KMS-11 (cell line): ENCODE measurements around the gene NOL4L.

Experiments
- H2AFZ ChIP-seq: fragments of 200-600 bp; sonication (generic); 2 replicates; pipeline ENCODE4 v1.6.1; 2016; ENCODE audit warnings: antibody characterized with exemption, mixed run types, low read depth
- H3K27ac ChIP-seq: fragments of 200-600 bp; sonication (generic); 2 replicates; pipeline ENCODE4 v1.6.1; 2016; ENCODE audit warnings: mild to moderate bottlenecking, mixed run types
- H3K27me3 ChIP-seq: fragments of 200-600 bp; sonication (generic); 2 replicates; pipeline ENCODE4 v1.6.1; 2017; ENCODE audit warnings: mild to moderate bottlenecking, low read depth, mixed run types, moderate library complexity; ENCODE audit not compliant: insufficient read depth
- H3K36me3 ChIP-seq: fragments of 200-600 bp; sonication (generic); 2 replicates; pipeline ENCODE4 v1.6.1; 2017; ENCODE audit warnings: mild to moderate bottlenecking, mixed run types; ENCODE audit not compliant: insufficient read depth
- H3K4me1 ChIP-seq: fragments of 200-600 bp; sonication (generic); 2 replicates; pipeline ENCODE4 v1.6.1; 2016; ENCODE audit warnings: mild to moderate bottlenecking, low read depth, mixed run types; ENCODE audit not compliant: poor library complexity, severe bottlenecking
- H3K4me2 ChIP-seq: fragments of 200-600 bp; sonication (generic); 2 replicates; pipeline ENCODE4 v1.7.0; 2016; ENCODE audit warnings: mild to moderate bottlenecking, mixed run types
- H3K4me3 ChIP-seq: fragments of 200-600 bp; sonication (generic); IDR thresholded peaks from 2 replicates; pipeline ENCODE4 v1.6.1; 2017; ENCODE audit warnings: low read depth, low read length, mixed read lengths; ENCODE audit not compliant: insufficient read depth
- H3K79me2 ChIP-seq: fragments of 200-600 bp; sonication (generic); 2 replicates; pipeline ENCODE4 v1.6.1; 2016; ENCODE audit warnings: low read depth, mixed run types; ENCODE audit not compliant: insufficient read depth
- H3K9ac ChIP-seq: fragments of 200-600 bp; sonication (generic); 2 replicates; pipeline ENCODE4 v1.6.1; 2016; ENCODE audit warnings: mild to moderate bottlenecking, mixed run types
- H4K20me1 ChIP-seq: fragments of 200-600 bp; sonication (generic); 2 replicates; pipeline ENCODE4 v1.6.1; 2016; ENCODE audit warnings: mild to moderate bottlenecking, mixed run types; ENCODE audit not compliant: insufficient read depth
- CTCF ChIP-seq: fragments of 200-600 bp; sonication (generic); conservative IDR thresholded peaks from 2 replicates; pipeline ENCODE4 v1.6.1; 2017; ENCODE audit warnings: low read depth, mild to moderate bottlenecking, antibody characterized with exemption, low read length, moderate library complexity, mixed read lengths

Gene NOL4L

GRCh38 chr20:32559753-32560380 is 25.3 kb downstream of the NOL4L start:
- TF ChIP-seq CTCF, result no peak
- Histone ChIP-seq H3K4me2 (no peak overlapping the region), H3K79me2 (no peaks in the 10 kb centered on the region), H3K27me3 (no peaks in the 10 kb centered on the region), H3K4me3 (no peak overlapping the region), H3K9ac (no peak overlapping the region), H2AFZ (no peak overlapping the region), H3K4me1 (peaks cover 1% of the 10 kb centered on the region), H4K20me1 (no peaks in the 10 kb centered on the region), H3K27ac (no peak overlapping the region), H3K36me3 (no peaks in the 10 kb centered on the region)

GRCh38 chr20:32559205-32559752 is 25.9 kb downstream of the NOL4L start:
- Histone ChIP-seq H3K9ac (no peak overlapping the region), H3K79me2 (no peaks in the 10 kb centered on the region), H3K4me2 (no peak overlapping the region)

GRCh38 chr20:32558526-32558925 is 26.6 kb downstream of the NOL4L start:
- no peak overlapping the region for H3K4me3 ChIP-seq
- H3K4me2 ChIP-seq, result no peak overlapping the region
- no peak overlapping the region for H3K9ac ChIP-seq
- H4K20me1 ChIP-seq, result no peaks in the 10 kb centered on the region
- no peak overlapping the region for H2AFZ ChIP-seq
- H3K79me2 ChIP-seq, result no peaks in the 10 kb centered on the region
- no peak for TF ChIP-seq CTCF
- peaks cover 6% of the 10 kb centered on the region for H3K4me1 ChIP-seq
- H3K36me3 ChIP-seq, result no peaks in the 10 kb centered on the region
- H3K27me3 ChIP-seq, result no peaks in the 10 kb centered on the region
- no peak overlapping the region for H3K27ac ChIP-seq

More at GRCh38 chr20:32559205-32559752, 25.9 kb downstream of the NOL4L start:
- Histone ChIP-seq H4K20me1 (no peaks in the 10 kb centered on the region), H3K27ac (no peak overlapping the region), H3K4me3 (no peak overlapping the region), H3K4me1 (peaks cover 6% of the 10 kb centered on the region), H2AFZ (no peak overlapping the region), H3K27me3 (no peaks in the 10 kb centered on the region), H3K36me3 (no peaks in the 10 kb centered on the region)
- no peak for TF ChIP-seq CTCF

- no peaks in the 10 kb centered on the region for H3K36me3 ChIP-seq
- no peak overlapping the region for H3K4me2 ChIP-seq
- H3K4me1 ChIP-seq, result peaks cover 6% of the 10 kb centered on the region
- no peak overlapping the region for H2AFZ ChIP-seq
- H4K20me1 ChIP-seq, result no peaks in the 10 kb centered on the region
- no peaks in the 10 kb centered on the region for H3K79me2 ChIP-seq
- no peak for TF ChIP-seq CTCF
- H3K27me3 ChIP-seq, result no peaks in the 10 kb centered on the region
- no peak overlapping the region for H3K9ac ChIP-seq
- H3K4me3 ChIP-seq, result no peak overlapping the region
- H3K27ac ChIP-seq, result no peak overlapping the region
Observed at GRCh38 chr20:32557319-32557718, 27.8 kb downstream of the NOL4L start.
